NCI-H146 treated with DMSO at 0.1 percent for 48 hours (cell line): ENCODE measurements around the gene LMX1B.

Source experiments
- DNase-seq: peaks from one replicate; lab custom pipeline; 2025; ENCODE audit not compliant: unreplicated experiment; lab: John Stamatoyannopoulos, UW

LMX1B gene

GRCh38 chr9:126617823-126618165, 4.1 kb downstream of the LMX1B start:
- DNase-seq: no peak

GRCh38 chr9:126618190-126618584, 4.5 kb downstream of the LMX1B start:
- DNase-seq: no peak

- DNase-seq: no peak
These were observed 5.0 kb downstream of the LMX1B start for GRCh38 chr9:126618585-126619360.

- DNase-seq: no peak
These were observed 5.8 kb downstream of the LMX1B start for GRCh38 chr9:126619361-126620135.

GRCh38 chr9:126620478-126620877, 6.8 kb downstream of the LMX1B start:
- DNase-seq: no peak

- DNase-seq: no peak
These were observed 7.6 kb downstream of the LMX1B start for GRCh38 chr9:126621061-126621918.

GRCh38 chr9:126621919-126622735, 8.4 kb downstream of the LMX1B start:
- DNase-seq: no peak

GRCh38 chr9:126623314-126623666, 9.6 kb downstream of the LMX1B start:
- no peak for DNase-seq

- DNase-seq: no peak
These were observed 10.1 kb downstream of the LMX1B start for GRCh38 chr9:126623667-126624478.

GRCh38 chr9:126624479-126624826, 10.7 kb downstream of the LMX1B start:
- no peak for DNase-seq

GRCh38 chr9:126624912-126625311, 11.2 kb downstream of the LMX1B start:
- DNase-seq: no peak

GRCh38 chr9:126625329-126626126, 11.8 kb downstream of the LMX1B start:
- DNase-seq: no peak

GRCh38 chr9:126626127-126626925, 12.6 kb downstream of the LMX1B start:
- no peak for DNase-seq

- DNase-seq: no peak
These were observed 13.2 kb downstream of the LMX1B start for GRCh38 chr9:126626926-126627233.

- DNase-seq: no peak
These were observed 14.4 kb downstream of the LMX1B start for GRCh38 chr9:126628146-126628545.

GRCh38 chr9:126628969-126629674, 15.4 kb downstream of the LMX1B start:
- no peak for DNase-seq

GRCh38 chr9:126630458-126631237, 16.9 kb downstream of the LMX1B start:
- DNase-seq: no peak
